Dermis blood vessel endothelial cell (primary cell): Measurements from ENCODE around the gene GET3. TPM values are rescaled to one million over a fixed set of nuclear protein-coding genes. Genes with fewer than 3 reads are reported as not detected.
A peak's percentile ranks its signal among the peaks of the same experiment; 100 is the strongest.
"Not testable (repeated sequence)": the region's sequence is repeated elsewhere in the genome, so short reads cannot be mapped to it uniquely, and the experiment has no call there.

ENCODE experiments used
- DNase-seq: peaks from one replicate; pipeline ENCODE4 v3.0.0; 2010
- total RNA-seq: library from RNA; depleted of rRNA; stranded (reverse); fragments of >200 nt; gene quantifications from 2 replicates; pipeline ENCODE4 v1.2.3, GENCODE V29; 2014

Gene GET3
- total RNA-seq, 1 donor from 2014 or later, result 78.6 TPM

GRCh38 chr19:12793290-12794195 is 56.2 kb downstream of the GET3 start:
- DNase-seq, result peak; percentile 96

DNA sequence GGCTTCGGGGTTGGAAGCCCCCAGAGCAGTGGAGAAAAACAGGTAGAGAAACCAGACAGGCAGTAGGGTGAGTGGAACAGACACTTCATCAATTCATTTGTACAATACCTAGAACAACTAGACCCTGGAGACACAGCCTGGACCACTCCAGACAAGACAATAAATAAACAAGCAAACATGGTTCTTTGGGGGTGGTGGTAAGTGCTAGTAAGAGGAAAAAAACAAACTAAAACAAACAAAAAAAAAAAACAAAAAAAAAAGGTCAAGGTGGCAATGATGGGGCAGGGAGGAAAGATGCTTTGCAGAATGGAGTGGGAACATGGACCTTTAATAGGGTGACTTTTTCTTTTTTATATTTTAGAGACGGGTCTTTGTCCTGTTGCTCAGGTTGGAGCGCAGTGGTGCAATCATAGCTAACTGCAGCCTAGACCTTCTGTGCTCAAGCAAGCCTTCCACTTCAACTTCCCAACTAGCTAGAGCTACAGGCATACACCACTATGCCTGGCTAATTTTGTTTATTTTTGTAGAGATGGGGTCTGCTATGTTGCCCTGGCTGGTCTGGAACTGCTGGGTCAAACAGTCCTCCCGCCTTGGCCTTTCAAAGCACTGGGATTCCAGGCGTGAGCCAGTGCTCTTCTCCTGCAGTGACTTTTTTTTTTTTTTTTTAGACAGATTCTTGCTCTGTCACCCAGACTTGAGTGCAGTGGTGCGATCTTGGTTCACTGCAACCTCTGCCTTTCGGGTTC is 57.1 kb downstream of the GET3 start:
- no peak for DNase-seq

DNA sequence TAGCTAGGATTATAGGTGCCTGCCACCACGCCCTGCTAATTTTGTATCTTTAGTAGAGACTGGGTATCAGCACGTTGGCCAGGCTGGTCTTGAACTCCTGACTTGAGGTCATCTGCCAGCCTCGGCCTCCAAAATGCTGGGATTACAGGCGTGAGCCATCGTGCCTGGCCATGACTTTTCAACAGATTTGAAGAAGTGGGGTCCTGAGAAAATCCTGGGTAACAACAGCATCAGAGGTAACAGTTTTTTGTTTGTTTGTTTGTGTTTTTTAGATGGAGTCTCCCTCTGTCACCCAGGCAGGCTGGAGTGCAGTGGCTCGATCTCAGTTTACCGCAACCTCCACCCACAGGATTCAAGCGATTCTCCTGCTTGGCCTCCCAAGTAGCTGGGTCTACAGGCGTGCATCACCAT is 57.7 kb downstream of the GET3 start:
- no peak for DNase-seq

DNA sequence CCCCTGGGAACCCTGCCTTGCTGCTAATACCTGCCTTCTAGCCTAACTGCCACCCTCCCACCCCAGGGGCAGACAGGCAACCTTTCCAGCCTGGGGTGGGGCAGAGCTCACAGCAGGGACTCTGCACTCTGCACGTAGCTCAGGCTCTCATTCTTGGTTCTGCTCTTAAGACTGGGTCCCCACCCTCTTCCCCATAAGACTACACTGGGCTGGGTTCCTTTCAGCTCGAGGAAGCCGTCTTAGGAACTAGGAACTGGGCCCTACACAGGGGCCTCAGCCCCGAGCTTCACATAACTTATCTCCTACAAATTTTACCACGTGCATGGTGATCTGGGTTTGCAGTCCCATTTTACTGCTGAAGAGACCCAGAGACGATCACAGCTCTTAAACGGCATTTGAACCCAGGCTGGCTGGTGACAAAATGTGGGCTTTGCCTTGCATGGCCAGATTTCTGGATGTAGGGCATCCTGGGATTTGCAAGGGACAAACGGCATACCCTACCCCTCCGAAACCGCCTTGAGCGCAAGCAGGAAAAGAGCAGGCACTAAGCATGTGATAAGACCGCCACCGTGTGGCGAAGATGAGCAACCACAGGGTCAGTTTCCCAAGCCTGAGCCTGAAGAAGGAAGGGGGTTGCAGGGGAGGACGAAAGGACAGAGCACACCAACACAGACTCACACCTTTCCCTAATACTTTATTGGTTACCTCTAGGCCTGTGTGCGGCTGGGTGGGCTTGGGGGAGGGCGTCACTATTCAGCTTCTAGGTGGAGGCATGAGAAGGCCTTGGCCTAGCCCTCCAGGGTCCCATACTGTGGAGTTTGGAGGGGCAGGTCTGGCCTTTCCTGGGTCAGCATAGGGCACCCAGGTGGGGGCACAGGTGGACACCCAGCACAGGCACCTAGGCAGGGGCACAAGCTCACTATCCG is 59.1 kb downstream of the GET3 start:
- peak; percentile 89 for DNase-seq

- no peak for DNase-seq
These were observed 59.9 kb downstream of the GET3 start for GRCh38 chr19:12797141-12797587.

- DNase-seq, result not testable (repeated sequence)
These were observed 60.3 kb downstream of the GET3 start for GRCh38 chr19:12797607-12798006.

Other genes with a start within 250 kb of the GET3 start
- 8.4 and 13.3 TPM in 2 replicates for gene ZNF564, start 186.0 kb upstream of the GET3 start, total RNA-seq
- 10.2 and 13.1 TPM in 2 replicates for gene ZNF490, start 126.7 kb upstream of the GET3 start, total RNA-seq
- gene ZNF791, start 126.6 kb upstream of the GET3 start, total RNA-seq, result 17.9 and 21.3 TPM in 2 replicates
- gene MAN2B1, start 70.8 kb upstream of the GET3 start, total RNA-seq, result 59.7 and 66.4 TPM in 2 replicates
- 6.3 and 8.3 TPM in 2 replicates for gene WDR83, start 70.7 kb upstream of the GET3 start, total RNA-seq
- 52.9 and 53.0 TPM in 2 replicates for gene DHPS, start 55.6 kb upstream of the GET3 start, total RNA-seq
- gene GNG14, start 49.5 kb upstream of the GET3 start, total RNA-seq, result not detected in 2 replicates
- gene FBXW9, start 40.9 kb upstream of the GET3 start, total RNA-seq, result 5.8 and 8.0 TPM in 2 replicates
- 25.7 and 31.4 TPM in 2 replicates for gene TNPO2, start 13.6 kb upstream of the GET3 start, total RNA-seq
- 106 and 139 TPM in 2 replicates for gene TRIR, start 2.8 kb upstream of the GET3 start, total RNA-seq
- gene BEST2, start 14.3 kb downstream of the GET3 start, total RNA-seq, result not detected in 2 replicates
- gene HOOK2, start 38.1 kb downstream of the GET3 start, total RNA-seq, result 12.1 and 14.8 TPM in 2 replicates
- 61.1 and 151 TPM in 2 replicates for gene JUNB, start 54.0 kb downstream of the GET3 start, total RNA-seq
- 214 and 278 TPM in 2 replicates for gene PRDX2, start 64.3 kb downstream of the GET3 start, total RNA-seq
- 0.23 TPM in 1 of 2 replicates, not detected in the other for gene THSD8, start 64.6 kb downstream of the GET3 start, total RNA-seq
- gene RNASEH2A, start 69.1 kb downstream of the GET3 start, total RNA-seq, result 19.6 and 45.6 TPM in 2 replicates
- gene RTBDN, start 97.1 kb downstream of the GET3 start, total RNA-seq, result not detected in 2 replicates
- gene MAST1, start 101.0 kb downstream of the GET3 start, total RNA-seq, result 0.17 and 0.51 TPM in 2 replicates
- 23.3 and 31.3 TPM in 2 replicates for gene DNASE2, start 144.0 kb downstream of the GET3 start, total RNA-seq
- 0.17 TPM in 1 of 2 replicates, not detected in the other for gene KLF1, start 149.7 kb downstream of the GET3 start, total RNA-seq
- 31.5 and 42.4 TPM in 2 replicates for gene GCDH, start 153.7 kb downstream of the GET3 start, total RNA-seq
- 0.17 and 0.33 TPM in 2 replicates for gene SYCE2, start 181.8 kb downstream of the GET3 start, total RNA-seq
- 47.5 and 83.9 TPM in 2 replicates for gene FARSA, start 196.2 kb downstream of the GET3 start, total RNA-seq
- gene CALR, start 201.1 kb downstream of the GET3 start, total RNA-seq, result 1,244 and 1,415 TPM in 2 replicates
- gene RAD23A, start 208.4 kb downstream of the GET3 start, total RNA-seq, result 52.9 and 98.1 TPM in 2 replicates
- 19.5 and 20.6 TPM in 2 replicates for gene GADD45GIP1, start 219.7 kb downstream of the GET3 start, total RNA-seq
- 0.09 and 0.17 TPM in 2 replicates for gene DAND5, start 232.1 kb downstream of the GET3 start, total RNA-seq